Islet of Langerhans (tissue), 1 donor: Measurements from ENCODE around the gene CCDC106.

ENCODE experiments used
- FAIRE-seq: peaks from one replicate; lab custom pipeline; 2011; peaks lifted over from hg19 to GRCh38; lab: Jason Lieb, UNC

CCDC106 gene

GRCh38 chr19:55684946-55685681, 37.1 kb downstream of the CCDC106 start:
- no peak for FAIRE-seq

GRCh38 chr19:55685776-55686175, 37.8 kb downstream of the CCDC106 start:
- no peak for FAIRE-seq

DNA sequence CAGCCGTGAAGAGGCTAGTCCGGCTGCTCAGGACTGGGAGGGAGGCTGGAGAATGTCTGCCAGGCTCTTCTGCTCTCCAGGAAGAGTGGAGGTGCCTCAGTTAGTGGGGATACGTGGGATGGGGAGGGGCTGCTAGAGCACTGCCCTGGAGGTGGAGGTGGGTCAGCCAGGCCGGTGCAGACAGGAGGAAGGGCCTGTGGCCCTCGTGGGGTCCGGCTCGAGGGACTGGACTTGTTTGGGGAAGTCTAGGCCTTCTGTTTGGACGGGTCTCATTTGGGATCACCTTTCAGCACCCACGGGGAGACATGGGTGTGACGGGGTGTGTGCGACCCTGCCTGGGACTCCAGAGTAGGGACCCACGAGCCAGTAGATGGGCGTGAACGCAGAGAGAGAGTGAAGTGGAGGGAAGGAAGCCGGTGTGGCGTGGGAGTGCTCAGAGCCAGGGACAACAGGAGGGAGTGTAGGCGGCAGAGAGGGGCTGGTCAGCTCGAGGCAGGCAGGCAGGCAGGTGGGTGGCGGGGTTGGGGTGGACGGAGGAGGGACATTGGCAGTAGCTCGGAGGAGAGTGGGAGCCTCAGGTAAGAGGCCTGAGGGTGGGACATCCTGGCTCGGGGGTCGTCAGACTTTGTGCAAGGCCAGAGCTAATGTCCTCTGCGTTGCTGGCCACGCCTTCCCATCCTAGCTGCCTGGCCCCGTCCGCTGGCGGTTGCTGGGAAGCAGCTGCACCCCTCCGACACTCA, 38.5 kb downstream of the CCDC106 start:
- no peak for FAIRE-seq

GRCh38 chr19:55687281-55688201, 39.5 kb downstream of the CCDC106 start:
- FAIRE-seq: no peak

DNA sequence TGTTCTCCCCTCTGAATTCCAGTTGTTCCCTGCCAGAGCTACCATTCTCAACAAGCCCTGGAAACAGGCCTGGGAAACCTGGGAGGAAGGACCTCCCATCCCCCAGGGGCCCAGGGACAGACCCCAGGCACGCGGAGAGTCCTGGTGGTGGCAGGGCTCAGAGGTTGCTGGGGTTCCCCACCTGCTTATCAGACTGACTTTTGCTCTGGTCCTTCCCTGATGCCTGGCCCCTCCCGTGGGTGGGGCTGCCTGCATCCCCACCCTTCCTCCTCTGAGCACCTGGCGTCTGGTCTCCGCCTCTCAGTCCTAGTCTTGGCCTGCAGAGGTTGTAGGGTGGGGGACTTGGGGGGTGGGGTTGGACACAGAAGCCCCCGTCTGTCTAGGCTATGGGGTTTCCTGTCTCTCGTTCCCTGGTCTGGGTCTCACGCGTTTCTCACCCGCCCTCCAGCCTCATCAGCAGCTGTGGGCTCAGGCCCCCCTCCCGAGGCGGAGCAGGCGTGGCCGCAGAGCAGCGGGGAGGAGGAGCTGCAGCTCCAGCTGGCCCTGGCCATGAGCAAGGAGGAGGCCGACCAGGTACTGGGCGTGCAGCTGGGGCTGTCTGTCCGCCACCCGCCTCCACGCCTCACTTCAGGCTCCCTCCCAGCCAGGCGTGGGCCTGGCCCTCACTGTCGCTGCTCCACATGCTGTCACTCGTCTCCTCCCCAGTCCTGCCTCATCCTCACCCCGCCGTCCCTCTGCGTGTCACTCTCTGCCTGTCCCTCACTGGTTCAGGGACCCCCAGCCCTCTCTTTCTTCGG, 40.6 kb downstream of the CCDC106 start:
- FAIRE-seq: no peak

GRCh38 chr19:55689411-55690108, 41.5 kb downstream of the CCDC106 start:
- no peak for FAIRE-seq

GRCh38 chr19:55690109-55690768, 42.2 kb downstream of the CCDC106 start:
- no peak for FAIRE-seq

- FAIRE-seq: no peak
Measured at GRCh38 chr19:55690769-55691545, 42.9 kb downstream of the CCDC106 start.

DNA sequence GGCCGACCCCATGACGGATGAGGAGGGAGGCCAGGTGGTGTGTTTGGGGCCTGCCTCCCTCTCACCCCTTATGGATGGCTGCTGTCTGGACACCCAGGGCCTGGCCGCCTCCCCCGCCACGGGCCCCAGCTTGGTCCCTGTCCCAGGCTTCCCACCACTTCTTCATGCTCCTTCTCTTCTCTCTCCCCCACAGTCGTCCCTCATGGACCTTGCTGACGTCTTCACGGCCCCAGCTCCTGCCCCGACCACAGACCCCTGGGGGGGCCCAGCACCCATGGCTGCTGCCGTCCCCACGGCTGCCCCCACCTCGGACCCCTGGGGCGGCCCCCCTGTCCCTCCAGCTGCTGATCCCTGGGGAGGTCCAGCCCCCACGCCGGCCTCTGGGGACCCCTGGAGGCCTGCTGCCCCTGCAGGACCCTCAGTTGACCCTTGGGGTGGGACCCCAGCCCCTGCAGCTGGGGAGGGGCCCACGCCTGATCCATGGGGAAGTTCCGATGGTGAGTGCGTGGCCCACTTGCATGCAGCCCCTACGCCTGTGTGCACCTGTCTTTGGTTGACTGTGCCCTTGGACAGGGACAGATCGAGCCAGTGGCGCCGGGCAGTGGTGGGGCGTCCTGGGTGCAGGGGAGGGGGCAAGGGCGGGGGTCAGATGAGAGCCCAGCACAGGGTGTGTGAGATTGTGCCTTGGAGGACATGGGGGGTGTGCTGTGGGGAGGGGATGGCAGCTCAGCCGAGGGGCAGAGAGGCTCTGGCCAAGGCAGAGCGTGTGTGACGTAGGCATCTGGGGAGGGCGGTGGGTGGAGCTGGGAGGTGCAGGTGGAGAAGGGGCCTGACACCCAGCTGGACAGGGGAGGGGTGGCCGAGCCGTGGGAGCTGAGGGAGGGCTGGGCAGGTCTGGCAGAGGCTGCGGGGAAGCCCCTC, 43.8 kb downstream of the CCDC106 start:
- no peak for FAIRE-seq

- FAIRE-seq: no peak
Measured at GRCh38 chr19:55692681-55693081, 44.7 kb downstream of the CCDC106 start.

GRCh38 chr19:55693336-55693974, 45.4 kb downstream of the CCDC106 start:
- FAIRE-seq: no peak

GRCh38 chr19:55694241-55694655, 46.2 kb downstream of the CCDC106 start:
- no peak for FAIRE-seq

DNA sequence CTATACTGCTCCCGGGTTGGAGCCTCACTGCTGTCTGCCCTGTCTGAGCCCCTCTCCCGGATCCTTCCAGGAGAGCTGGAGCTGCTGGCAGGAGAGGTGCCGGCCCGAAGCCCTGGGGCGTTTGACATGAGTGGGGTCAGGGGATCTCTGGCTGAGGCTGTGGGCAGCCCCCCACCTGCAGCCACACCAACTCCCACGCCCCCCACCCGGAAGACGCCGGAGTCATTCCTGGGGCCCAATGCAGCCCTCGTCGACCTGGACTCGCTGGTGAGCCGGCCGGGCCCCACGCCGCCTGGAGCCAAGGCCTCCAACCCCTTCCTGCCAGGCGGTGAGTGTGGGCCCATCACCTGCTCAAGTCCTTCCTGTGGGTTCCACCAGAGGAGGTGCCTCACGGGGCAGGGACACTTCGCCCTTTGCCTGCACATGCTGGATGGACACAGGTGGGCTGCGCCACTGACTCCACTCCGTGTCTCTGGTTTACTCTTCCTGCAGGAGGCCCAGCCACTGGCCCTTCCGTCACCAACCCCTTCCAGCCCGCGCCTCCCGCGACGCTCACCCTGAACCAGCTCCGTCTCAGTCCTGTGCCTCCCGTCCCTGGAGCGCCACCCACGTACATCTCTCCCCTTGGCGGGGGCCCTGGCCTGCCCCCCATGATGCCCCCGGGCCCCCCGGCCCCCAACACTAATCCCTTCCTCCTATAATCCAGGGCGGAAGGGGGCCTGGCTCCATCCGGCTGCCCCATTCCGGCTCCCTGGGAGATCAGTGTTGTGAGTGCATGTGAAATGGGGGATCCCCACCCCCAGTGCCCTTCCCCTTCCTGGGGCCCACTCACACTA, 46.9 kb downstream of the CCDC106 start:
- FAIRE-seq: no peak

DNA sequence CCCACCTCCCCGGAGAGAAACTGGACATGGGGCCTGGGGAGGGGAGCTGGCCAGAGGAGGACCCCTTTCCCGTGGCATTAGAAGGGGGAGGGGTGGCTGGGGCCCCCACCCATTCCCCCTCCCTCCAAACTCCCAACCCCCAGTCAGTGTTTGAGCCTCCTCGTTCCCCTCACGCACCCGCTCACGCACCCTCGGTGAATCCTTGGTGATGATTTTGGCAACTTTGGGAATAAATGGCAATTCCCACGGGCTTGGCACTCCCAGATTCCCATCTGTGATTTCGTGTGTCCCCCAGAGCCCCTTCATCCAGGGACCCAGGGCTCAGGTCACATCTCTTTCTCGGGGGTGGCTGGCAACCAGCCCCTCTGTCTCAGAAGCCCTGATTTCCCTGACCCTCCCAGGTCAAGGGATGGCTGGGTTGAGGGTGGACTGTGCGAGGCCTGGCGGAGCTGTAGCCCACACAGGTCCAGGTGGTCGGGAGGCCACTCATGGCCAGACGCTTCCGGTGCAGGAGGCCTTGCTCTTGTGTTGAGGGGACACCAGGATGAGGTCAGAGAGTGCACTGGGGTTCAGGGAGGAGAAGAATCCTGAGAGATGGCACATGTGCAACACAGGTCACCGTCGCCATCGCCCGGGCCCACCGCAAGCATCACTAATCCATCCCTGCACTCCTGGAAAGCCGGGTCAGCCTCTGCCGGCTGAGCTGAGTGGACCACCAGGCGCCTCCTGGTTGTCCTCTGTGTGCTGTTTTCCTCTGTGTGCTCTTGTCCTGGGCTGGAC, 47.7 kb downstream of the CCDC106 start:
- no peak for FAIRE-seq

DNA sequence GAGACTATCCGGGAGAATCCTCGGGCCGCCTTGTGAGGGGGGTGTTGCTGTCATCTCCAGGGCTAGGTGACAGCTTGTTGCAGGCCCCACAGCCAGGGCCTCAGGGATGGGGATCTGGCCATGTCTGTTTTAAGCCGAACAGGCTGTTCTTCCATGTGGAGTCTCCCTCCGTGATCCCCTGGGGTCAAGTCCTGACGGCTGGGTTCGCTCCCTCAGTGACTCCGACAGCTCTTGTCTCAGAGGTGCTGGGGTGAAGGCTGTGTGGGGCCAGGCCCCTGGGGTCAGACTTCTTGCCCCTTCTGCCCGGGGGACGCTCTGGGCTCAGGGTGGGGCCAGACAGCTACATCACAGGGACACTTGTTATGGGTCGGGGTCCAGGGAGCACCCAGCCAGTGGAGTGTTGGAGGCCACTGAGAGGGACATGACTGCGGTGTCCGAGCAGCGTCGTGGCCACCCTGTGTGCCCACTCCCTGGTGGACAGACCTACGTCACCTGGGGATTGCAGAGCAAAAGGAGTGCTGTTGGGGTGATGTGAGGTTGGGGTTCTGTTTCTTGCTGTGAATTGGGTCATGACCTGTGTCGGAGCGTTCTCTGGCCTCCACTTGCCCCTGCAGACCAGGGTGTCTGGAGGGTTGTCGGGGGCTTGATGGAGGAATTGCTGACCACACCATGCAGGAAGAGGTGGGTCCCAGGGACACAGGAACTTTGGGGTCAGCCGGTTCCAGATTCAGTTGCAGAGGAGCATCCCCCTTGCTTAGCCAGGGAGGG, 48.5 kb downstream of the CCDC106 start:
- no peak for FAIRE-seq

DNA sequence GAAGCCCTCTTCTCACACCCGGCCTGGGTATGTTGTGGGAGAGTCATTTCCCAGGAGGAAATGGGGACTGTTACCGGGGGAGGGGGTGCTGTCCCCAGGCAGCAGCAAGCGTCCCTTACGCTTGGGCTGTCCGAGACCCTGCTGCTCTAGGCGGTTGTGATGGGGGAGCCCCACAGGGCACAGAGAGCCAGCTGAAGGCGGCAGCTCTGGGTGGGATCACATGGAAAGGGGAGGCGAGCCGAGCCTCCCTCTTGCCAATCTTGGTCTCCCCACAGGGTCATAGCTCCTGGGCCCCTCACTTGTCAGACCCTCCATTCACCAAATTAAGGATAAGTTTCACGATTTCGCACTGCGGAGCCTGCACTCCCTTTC, 49.0 kb downstream of the CCDC106 start:
- FAIRE-seq: no peak
